NCI-H146 treated with DMSO at 0.1 percent for 48 hours (cell line): ENCODE results near the gene CYTH1.

Experiments
- DNase-seq: peaks from one replicate; lab custom pipeline; 2025; ENCODE audit not compliant: unreplicated experiment; lab: John Stamatoyannopoulos, UW

Gene CYTH1

DNA sequence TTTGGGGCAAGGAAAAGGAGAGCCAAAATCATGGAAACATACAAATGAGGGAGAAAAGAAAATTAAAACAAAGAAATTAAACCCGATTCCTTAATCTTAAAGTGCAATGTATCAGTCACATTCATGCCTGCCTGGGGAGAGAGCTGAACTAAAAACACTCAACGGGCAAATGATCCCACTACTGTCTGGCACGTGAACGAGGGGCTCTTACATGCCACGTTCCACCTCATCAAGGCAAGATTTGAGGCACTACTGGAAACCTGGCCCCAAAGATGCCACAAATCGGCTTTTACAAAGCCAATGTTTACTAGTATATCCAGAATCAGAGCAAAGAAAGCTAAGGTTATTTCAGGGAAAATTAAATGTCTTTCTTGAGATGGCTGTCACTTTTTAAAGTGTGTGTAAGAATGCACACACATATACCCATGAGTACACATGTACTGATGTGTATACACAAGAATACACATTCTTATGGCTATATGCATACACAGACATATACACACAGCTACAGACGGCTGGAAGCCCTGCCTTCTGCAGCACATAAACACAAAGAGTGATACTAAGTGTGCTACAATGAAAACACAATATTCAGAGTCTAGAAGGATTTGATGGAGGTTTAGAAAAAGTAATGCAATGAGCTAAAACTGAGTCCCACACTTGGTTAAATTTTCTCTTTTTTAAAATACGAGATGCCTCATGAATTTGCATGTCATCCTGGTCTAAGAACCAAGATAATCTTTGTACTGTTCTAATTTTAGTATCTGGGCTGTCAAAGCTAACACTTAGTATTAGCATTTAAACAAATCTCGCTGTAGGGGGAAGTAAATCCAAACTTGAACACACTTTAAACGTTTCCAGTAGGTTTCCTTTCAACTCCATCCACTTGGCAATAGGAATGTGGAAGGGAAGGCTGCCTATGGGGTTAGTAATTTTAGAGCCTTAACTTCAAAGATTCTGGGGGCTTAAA lies 85.8 kb downstream of the CYTH1 start:
- DNase-seq, result no peak

DNA sequence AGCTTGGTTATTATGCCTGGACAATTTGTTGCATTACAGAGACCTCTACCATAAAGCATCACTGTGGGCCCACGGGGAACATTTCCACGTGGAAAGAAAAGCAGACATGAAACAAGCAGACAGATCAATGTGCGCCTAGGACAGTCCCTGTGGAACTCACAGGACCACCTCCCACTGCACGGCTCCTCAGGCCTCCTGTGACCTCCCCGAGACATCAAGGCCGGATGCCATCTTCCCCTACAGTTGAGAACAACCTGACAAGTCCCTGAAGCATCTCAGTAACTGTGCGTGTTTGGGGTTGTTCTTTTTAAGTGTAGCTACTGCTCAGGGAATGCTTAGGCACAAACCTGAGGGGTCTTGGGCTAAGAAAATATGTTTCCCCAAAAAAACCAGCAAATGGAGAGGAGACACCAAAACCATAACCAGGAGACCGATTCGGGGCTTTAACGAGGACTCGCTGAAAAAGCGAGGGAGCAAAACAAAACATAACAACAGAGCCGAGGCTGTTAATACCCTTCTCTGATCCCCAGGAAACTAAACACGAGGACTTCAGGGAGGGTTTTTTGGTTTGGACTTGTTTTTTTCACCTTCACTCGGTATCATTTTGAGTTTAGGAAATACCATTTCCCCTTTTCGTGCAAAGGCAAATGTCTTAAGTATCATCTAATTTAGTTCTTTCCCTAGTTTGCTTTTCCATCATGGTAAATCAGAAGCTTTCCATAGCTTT lies 87.1 kb downstream of the CYTH1 start:
- no peak for DNase-seq

DNA sequence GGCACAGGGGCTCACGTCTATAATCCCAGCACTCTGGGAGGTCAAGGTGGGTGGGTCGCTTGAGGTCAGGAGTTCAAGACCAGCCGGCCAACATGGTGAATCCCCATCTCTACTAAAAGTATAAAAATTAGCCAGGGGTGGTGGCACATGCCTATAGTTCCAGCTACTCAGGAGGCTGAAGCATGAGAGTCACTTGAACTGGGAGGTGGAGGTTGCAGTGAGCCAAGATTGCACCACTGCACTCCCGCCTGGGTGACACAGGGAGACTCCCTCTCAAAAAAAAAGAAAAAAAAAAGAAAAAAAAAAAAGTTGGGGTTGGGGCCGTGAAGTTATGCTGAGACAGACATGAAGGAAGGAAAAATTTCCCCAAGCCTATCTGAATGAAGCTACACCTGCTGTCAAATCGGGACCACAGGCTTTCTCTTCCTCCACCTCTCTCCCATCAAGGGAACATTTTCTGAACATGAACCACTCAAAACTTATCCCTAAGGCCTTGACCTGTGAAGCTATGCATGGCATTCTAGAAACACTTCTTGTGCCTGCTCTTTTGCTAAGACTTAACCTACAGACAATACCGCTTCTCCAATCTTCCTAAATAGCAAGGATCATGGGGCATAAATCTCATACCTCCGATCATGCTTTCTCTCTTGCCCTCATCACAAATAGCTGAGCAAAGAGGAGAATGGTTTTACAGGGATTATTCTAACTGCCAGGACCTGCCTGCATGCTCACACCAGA lies 88.6 kb downstream of the CYTH1 start:
- no peak for DNase-seq

DNA sequence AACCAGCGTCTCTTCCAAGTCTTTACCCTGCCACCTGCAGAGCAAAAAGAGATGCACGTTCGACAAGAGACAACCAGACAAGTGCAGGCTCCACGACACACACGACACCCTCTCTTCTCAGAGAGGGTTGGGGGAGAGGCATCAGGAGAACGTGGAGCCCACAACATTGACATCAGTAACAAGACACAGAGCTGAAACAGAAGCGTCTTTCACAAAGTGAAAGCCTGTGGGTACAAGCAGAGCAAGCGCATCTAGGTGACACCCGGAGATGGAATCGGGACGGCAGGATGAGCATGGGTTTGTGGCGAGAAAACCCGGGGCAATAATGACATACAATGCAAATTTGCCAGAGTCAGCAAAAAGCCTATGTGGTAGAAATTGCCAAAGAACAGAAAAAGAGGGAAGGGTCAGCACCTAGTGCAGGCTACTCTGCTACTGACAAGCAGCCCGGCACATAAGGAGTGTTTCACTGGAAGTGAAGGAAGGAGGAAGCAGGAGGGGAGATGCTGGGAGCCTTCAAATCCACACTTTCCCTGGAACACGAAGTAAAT lies 89.5 kb downstream of the CYTH1 start:
- DNase-seq, result no peak

DNA sequence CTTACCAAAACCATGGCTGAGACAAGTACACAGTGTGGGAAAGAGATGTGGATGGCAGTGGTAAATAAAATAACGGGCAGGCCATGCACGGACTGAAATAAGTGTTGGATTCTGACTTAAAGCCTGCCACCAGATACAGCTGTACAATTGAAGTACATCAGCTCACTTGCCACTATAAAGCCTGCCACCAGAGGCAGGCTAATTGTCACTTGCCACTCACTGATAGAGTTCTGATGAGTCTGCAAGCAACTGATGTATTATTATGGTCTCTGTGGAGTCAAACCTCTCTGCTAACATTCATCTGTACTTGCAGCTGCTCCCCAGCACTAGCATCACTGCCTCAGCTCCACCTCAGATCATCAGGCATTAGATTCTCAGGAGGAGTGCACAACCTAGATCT lies 93.0 kb downstream of the CYTH1 start:
- DNase-seq, result no peak

DNA sequence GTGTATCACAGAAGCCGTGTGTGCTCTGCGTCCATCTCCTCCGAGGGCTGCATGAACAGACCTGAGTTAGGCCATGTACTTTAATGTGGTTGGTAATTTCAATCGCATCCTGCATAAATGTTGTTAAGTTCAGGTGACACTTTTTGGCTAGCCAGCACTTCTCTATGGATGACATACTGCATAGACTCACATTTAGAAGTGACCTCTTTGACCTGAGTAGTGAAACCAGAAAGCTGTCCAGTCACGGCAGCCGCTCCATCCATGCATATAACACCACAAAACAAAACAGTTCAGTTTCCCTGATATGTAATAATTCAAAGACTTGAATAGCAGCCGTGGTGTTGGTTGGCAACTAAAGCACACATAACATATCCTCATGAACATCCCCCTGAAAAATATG lies 94.1 kb downstream of the CYTH1 start:
- no peak for DNase-seq

DNA sequence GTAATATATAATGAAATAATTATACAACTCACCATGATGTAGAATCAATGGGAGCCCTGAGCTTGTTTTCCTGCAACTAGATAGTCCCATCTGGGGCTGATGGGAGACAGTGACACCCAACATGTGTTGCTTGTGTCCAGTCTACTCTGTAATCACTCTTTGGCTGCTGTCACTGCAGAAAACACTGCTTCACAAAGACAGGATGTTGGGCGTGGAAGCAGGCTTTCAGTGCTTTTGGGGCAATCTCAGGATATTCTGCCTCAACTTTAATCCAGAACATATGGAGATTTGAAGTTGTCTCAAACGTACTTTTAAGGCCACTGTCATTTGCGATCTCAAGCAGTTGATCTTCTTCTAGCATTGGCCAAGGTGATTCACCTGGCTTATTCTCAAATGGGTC lies 94.9 kb downstream of the CYTH1 start:
- no peak for DNase-seq

DNA sequence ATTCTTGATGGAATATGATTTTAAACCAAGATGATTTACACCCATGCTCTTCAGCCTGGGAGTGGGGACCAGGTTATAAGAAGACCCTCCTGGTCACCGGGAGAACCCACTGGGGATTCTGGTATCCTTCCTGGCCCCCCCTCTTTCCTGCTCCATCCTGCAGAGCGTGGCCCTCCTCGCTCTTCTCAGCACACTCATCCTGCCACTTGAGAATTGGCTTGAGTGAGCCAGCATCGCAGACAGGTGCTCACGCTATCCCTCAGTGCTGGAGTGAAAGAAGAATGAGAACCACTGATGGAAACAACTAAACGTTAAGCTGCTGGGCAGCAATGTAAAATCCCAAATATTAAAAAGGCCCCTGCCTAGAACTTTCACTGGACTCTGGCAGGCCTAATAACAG lies 98.0 kb downstream of the CYTH1 start:
- DNase-seq, result no peak

DNA sequence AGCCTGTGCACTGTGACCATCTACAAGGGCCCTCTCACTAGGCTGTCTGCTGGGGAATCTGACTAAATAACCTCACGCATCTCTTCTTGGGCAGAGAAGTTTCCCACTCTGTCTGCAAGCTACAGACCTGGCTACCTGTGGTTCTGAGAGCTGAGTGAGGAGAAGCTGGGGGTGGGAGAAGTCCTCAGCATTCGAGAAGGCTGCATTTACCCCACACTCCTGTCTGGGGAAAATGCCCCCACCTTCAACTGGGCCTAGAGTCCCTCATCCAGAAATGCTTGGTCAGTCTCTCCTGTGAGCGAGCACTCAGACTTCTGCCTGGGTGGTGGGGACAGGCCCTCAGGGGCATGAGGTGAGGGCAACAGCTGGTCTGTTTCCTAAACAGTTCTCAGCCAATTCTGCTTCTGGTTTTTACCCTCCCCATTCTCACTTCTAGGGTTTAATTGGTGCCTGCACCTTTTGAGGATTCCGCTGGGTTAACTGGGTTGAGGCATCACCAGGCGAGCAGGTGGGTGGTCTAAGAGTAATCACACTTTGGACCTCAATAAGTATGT lies 98.6 kb downstream of the CYTH1 start:
- no peak for DNase-seq

DNA sequence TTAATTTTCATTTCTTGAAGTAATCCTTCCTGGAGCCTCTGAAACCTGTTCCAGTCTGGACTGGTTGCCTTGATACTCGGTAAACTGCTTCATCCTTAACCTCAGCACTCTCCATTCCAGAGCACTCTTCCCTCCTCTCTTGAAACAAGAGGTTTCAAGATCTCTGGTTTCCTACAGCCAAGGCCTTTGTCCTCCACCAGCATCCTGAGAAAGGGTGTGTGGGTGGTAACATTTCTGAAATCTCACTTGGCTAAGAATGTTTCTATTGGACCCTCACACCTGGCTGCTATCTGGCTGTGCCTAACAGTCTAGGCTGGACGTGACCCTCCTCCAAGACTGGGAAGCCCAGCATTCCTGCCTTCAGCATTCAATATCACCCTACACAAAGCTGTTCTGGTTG lies 99.7 kb downstream of the CYTH1 start:
- DNase-seq, result no peak

DNA sequence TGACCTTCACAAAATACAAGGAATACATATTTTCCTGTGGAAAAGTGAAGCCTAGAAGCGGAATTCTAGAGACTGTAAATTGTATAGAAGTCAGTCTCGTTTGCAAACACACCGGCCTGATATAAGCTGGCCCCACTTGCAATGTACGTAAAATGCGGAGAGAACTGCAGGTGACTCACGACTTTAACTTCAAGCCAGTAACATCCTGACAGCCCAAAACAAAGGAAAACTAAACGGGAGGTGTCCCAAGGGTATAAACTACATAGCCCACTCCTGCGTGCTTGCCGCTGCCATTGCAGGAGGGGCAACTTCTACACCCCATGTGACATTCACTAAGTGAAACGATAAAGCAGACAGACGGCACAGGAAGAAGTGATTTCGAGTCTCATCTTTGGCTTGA lies 101.6 kb downstream of the CYTH1 start:
- DNase-seq, result no peak

DNA sequence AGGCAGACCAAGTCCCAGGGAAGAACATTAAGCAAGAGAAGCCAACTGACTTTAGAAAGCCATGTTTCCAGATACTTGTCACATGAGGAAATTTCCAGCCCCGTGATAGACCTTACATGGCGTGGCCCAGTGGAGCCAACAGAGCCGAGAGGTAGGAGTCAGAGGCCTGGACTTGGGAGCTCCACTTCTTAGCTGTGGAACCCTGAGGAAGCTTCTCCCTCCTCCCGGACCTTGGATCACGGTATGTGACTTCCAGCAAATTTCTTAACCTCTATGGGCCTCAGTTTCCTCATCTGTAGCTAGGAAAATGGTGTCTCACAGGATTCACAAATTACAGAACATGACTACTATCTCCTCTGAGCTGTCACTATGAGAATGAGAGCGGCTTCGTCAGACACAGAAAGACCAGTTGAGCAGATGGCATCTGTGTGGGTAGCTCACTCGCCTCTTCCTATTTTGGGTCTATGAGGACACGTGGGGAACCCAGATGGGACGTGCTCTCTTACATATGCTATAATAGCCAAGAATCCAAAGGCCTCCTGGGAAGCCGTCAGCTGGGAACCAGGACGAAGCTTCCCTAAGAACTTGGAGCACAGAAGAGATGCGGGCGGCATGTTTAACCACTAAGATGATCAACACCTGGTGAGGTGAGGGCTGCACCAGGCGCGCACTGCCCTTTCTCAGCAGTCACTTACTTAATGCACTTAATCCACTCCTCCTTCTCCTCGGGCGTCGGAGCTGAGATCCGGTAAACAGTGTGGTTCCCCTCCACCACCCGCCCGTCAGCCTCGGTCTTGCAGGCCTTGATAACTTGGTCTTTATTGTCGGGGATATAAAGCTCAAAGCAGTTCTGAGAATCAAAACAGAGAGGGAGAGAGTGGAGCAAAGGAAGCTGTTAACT lies 102.3 kb downstream of the CYTH1 start:
- DNase-seq, result no peak

DNA sequence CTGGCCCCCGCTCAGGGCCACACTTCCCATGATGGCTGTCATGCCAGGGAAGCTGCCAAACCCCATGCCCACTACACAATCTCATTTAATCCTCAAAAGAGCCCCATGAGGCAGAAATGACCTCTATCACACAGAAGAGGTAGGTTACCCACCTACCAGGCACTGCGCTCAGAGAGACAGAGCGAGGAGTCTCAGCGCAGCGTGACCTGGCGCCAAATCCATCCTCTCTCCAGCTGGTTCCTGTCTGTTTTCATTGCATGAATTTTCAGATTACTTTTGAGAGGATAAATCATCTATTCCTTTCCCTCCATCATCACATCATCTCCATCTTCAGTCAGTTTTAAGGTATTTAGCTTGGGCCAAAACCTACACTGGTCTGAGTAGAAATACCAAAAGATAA lies 103.4 kb downstream of the CYTH1 start:
- DNase-seq, result no peak

DNA sequence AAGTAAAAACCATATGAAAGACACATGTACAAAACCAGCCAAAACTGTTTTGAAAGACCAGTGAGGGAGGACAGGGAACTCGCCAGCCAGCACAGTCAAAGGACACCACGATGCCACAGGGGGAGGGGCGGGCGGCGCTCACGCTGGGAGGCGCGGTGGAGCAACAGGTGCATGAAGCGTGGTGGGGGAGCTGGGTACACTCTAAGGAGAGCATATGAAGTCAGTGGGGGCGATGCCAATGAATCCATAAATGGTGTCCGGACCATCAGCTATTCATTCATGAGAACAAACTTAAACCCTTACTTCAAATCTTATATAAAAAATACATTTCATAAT lies 103.9 kb downstream of the CYTH1 start:
- DNase-seq, result no peak

DNA sequence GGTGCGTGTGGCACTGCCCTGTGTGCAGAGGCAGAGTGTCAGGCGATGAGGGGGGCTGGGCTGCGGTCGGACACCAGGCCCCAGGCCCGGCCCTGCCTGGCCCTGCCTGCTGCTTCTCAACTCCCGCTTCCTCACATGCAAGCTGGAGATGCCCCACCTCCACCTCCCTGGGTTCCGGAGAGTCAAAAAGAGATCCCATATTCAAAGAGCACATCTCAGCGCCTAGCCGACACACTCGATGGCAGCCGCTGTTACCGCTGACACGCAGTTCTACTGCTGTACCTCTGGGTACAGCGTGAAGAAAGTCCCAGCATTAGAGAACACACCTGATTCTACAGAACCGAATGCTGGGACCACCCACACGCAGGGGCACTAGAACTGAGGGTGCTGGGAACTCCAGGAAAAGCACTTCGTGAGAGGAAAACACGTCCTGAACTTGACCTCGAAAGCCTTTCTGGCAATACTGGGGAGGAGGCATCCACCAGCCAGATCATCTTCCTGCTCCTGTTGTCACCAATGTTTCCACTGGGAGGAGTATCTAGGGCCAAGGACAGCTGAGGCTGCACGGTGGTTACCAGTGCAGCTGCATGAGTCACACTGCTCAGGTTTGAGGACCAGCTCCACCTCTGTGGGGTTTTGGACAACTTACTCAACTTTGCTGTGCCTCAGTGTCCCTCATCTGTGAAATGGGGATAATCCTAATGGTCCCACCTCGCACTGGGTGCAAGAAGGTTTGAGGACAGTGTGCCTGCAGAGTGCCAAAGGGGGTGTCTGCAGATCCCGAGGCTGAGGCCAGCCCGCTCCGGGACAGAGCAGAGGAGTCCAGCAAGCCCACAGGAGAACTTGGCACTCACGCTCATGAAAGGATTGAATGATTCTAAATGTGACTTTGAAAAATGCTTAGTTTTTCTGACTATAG lies 104.5 kb downstream of the CYTH1 start:
- DNase-seq, result no peak

DNA sequence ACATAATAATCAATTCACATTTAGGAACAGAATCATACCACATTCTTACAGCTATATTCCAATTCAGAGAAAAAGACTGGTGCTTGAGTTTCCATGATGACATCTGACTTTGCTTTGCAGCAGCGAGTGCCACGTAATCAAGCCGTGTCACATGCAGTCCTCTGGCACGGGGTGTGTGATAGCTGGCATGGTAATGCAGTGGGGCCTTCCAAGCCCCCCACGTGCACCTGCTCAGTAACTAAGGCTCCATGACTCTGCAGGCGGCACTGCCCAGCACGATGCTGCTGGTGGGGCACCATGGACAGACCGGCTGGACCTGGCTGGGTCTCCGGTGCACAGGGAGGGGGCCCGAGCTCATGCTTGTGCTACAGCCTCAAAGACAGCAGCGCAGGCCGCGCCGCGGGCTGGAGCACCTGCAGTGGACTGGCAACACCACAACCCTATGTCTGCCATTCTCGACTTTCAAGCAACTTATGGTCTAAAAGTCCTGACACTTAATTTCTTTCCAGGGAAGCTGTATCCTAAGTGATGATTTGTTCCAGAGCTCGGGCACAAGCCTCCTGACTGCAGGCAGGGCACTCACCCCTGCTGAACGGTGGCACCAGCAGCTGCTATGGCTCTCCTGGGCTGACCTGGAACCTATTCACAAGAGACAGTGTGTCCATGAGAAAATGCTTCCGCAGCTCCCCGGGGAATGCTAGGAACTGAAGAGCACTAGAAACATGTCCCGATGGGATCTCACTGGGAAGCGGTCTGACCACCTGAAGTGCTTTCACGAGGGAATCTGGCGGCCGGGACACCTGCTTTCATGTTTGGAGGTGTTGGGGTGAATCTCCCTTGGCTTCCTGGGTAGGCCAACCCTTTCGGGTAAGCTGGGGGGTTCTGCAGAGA lies 105.4 kb downstream of the CYTH1 start:
- no peak for DNase-seq

DNA sequence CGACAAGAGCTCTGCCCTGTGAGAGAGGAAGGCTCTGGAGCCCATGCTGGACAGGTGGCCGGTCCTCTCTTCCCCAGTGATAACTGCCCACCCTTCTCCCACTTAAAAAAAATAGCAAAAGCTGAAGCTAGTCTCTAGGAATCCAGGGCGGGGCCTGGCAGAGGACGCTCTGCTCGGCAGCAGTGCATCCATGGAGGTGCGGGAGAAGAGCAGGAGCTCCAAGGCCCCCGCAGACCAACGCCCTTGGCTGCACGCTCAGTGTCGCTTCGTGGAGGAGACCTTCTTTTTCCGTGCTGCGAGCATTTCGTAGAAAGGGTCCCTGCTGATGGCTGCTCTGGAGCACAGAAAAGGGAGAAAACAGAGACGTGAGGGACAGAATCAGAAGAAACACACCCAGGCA lies 106.2 kb downstream of the CYTH1 start:
- DNase-seq, result no peak

DNA sequence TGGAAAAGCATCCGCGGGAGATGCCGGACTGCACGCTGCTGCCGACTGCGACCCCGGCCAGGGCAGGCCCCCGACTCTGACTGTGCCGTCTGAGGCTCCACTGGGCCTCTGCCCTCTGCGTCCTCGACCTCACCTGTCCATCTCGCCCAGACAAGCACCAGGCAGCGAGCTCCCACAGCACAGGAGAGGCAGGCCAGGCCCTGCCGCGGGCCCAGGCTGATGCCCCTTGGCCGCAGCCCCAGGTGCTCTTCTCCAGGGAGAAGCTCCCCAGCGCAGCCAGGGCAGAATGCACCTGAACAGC lies 106.8 kb downstream of the CYTH1 start:
- no peak for DNase-seq
